Stimulated activated naive B cell treated with anti-CD40 and anti-IgM and Interleukin-4, amounts not matched to agents 10 μg/mL and 1 μg/mL and 100 μg/mL, for 72 hours (primary cell): ENCODE results near the gene TCHHL1.
"Not testable (repeated sequence)": the region's sequence is repeated elsewhere in the genome, so short reads cannot be mapped to it uniquely, and the experiment has no call there.

ENCODE experiments used
- ATAC-seq, 2 donors: fragments of 150-1000 bp; cut with Tn5 transposase; replicated peaks; 2 replicates each; pipeline ENCODE4 v1.10.0; 2021; ENCODE audit warnings: moderate library complexity in 1 of 2
- DNase-seq: peaks from one replicate; pipeline ENCODE4 v3.0.0; 2021
- H3K27ac Mint-ChIP-seq: one replicate; pipeline ENCODE4 v1.8.0; 2022; ENCODE audit warnings: mild to moderate bottlenecking, mixed read lengths
- H3K27me3 Mint-ChIP-seq, 2 donors: one replicate each; pipeline ENCODE4 v1.8.0; 2022; ENCODE audit warnings: mixed read lengths in 2 of 2
- H3K36me3 Mint-ChIP-seq, 2 donors: one replicate each; pipeline ENCODE4 v1.8.0; 2022; ENCODE audit warnings: mixed read lengths in 2 of 2, mild to moderate bottlenecking in 1 of 2
- H3K4me1 Mint-ChIP-seq, 2 donors: one replicate each; pipeline ENCODE4 v1.8.0; 2022; ENCODE audit warnings: mixed read lengths in 2 of 2, mild to moderate bottlenecking in 1 of 2
- H3K4me3 Mint-ChIP-seq, 2 donors: one replicate each; pipeline ENCODE4 v1.8.0; 2022; ENCODE audit warnings: mild to moderate bottlenecking in 2 of 2, mixed read lengths in 2 of 2, moderate library complexity in 1 of 2
- H3K9me3 Mint-ChIP-seq, 2 donors: one replicate each; pipeline ENCODE4 v1.8.0; 2022; ENCODE audit warnings: mixed read lengths in 2 of 2, mild to moderate bottlenecking in 1 of 2

Gene TCHHL1

GRCh38 chr1:152109231-152109997 is 20.6 kb upstream of the TCHHL1 start:
- ATAC-seq: no peak
- Mint-ChIP-seq H3K27me3 (peaks cover 0 to 8% of the 10 kb centered on the region in 2 donors), H3K9me3 (peaks cover 0 to 1% of the 10 kb centered on the region in 2 donors), H3K4me1 (peaks cover 0 to 10% of the 10 kb centered on the region in 2 donors), H3K4me3 (no peak overlapping the region), H3K36me3 (peaks cover 0 to 8% of the 10 kb centered on the region in 2 donors), H3K27ac (no peak overlapping the region)
- DNase-seq: no peak

- H3K27me3 Mint-ChIP-seq: peaks cover under 1 to 4% of the 10 kb centered on the region in 2 donors
- H3K4me1 Mint-ChIP-seq: peaks cover 0 to 10% of the 10 kb centered on the region in 2 donors
- H3K4me3 Mint-ChIP-seq: no peak overlapping the region
- no peak overlapping the region for H3K27ac Mint-ChIP-seq
- no peak for DNase-seq
- ATAC-seq: no peak
- peaks cover 0 to 1% of the 10 kb centered on the region in 2 donors for H3K9me3 Mint-ChIP-seq
- peaks cover 0 to 8% of the 10 kb centered on the region in 2 donors for H3K36me3 Mint-ChIP-seq
These were observed 20.0 kb upstream of the TCHHL1 start for GRCh38 chr1:152108882-152109222.

- Mint-ChIP-seq H3K4me3 (no peak overlapping the region), H3K9me3 (peaks cover 0 to 1% of the 10 kb centered on the region in 2 donors), H3K27me3 (peaks cover 5 to 7% of the 10 kb centered on the region in 2 donors), H3K27ac (no peak overlapping the region), H3K4me1 (peaks cover 0 to 10% of the 10 kb centered on the region in 2 donors), H3K36me3 (peaks cover 0 to 8% of the 10 kb centered on the region in 2 donors)
- DNase-seq: no peak
- ATAC-seq: no peak
These were observed 19.4 kb upstream of the TCHHL1 start for GRCh38 chr1:152107984-152108881.

GRCh38 chr1:152107031-152107983 is 18.4 kb upstream of the TCHHL1 start:
- no peak overlapping the region for H3K4me3 Mint-ChIP-seq
- peaks cover 0 to 10% of the 10 kb centered on the region in 2 donors for H3K4me1 Mint-ChIP-seq
- H3K9me3 Mint-ChIP-seq: peaks cover 0 to 1% of the 10 kb centered on the region in 2 donors
- no peak for ATAC-seq
- H3K36me3 Mint-ChIP-seq: peaks cover 0 to 8% of the 10 kb centered on the region in 2 donors
- no peak overlapping the region for H3K27ac Mint-ChIP-seq
- no peak for DNase-seq
- peaks cover 5 to 14% of the 10 kb centered on the region in 2 donors for H3K27me3 Mint-ChIP-seq

GRCh38 chr1:152104854-152105253 is 16.0 kb upstream of the TCHHL1 start:
- no peak overlapping the region for H3K27ac Mint-ChIP-seq
- peaks cover 0 to 8% of the 10 kb centered on the region in 2 donors for H3K36me3 Mint-ChIP-seq
- DNase-seq (no peak), ATAC-seq (no peak)
- peaks cover 0 to 10% of the 10 kb centered on the region in 2 donors for H3K4me1 Mint-ChIP-seq
- H3K9me3 Mint-ChIP-seq: peaks cover 0 to 1% of the 10 kb centered on the region in 2 donors
- H3K27me3 Mint-ChIP-seq: peaks cover 26 to 39% of the 10 kb centered on the region in 2 donors
- H3K4me3 Mint-ChIP-seq: no peak overlapping the region

- Mint-ChIP-seq H3K36me3 (no peaks in the 10 kb centered on the region), H3K9me3 (peaks cover 12 to 14% of the 10 kb centered on the region in 2 donors), H3K4me3 (no peak overlapping the region), H3K27ac (no peak overlapping the region), H3K4me1 (no peaks in the 10 kb centered on the region), H3K27me3 (peaks cover 29 to 56% of the 10 kb centered on the region in 2 donors)
- ATAC-seq: no peak
- DNase-seq: no peak
These were observed 8.1 kb upstream of the TCHHL1 start for GRCh38 chr1:152096931-152097330.

- Mint-ChIP-seq H3K4me3 (no peak overlapping the region), H3K9me3 (peaks cover 3 to 4% of the 10 kb centered on the region in 2 donors), H3K4me1 (no peaks in the 10 kb centered on the region), H3K36me3 (peaks cover 0 to 1% of the 10 kb centered on the region in 2 donors), H3K27ac (no peak overlapping the region), H3K27me3 (peaks cover 18 to 24% of the 10 kb centered on the region in 2 donors)
- ATAC-seq: no peak
- DNase-seq: no peak
These were observed 2.1 kb downstream of the TCHHL1 start for GRCh38 chr1:152086760-152087159.

GRCh38 chr1:152084853-152085252 is 4.0 kb downstream of the TCHHL1 start:
- no peak overlapping the region for H3K4me3 Mint-ChIP-seq
- H3K36me3 Mint-ChIP-seq: no peaks in the 10 kb centered on the region
- no peaks in the 10 kb centered on the region for H3K4me1 Mint-ChIP-seq
- no peak overlapping the region for H3K27ac Mint-ChIP-seq
- peaks cover 10 to 15% of the 10 kb centered on the region in 2 donors for H3K27me3 Mint-ChIP-seq
- ATAC-seq: no peak
- no peak for DNase-seq
- no peaks in the 10 kb centered on the region for H3K9me3 Mint-ChIP-seq

GRCh38 chr1:152081026-152081425 is 7.8 kb downstream of the TCHHL1 start:
- not testable (repeated sequence) for H3K27ac Mint-ChIP-seq, H3K4me3 Mint-ChIP-seq

GRCh38 chr1:152080494-152080893 is 8.4 kb downstream of the TCHHL1 start:
- H3K9me3 Mint-ChIP-seq, DNase-seq, H3K4me3 Mint-ChIP-seq, H3K36me3 Mint-ChIP-seq, H3K4me1 Mint-ChIP-seq, ATAC-seq, H3K27ac Mint-ChIP-seq: not testable (repeated sequence)
- peaks cover 16 to 18% of the 10 kb centered on the region in 2 donors for H3K27me3 Mint-ChIP-seq

More at GRCh38 chr1:152081026-152081425, 7.8 kb downstream of the TCHHL1 start:
- not testable (repeated sequence) for DNase-seq, ATAC-seq, H3K36me3 Mint-ChIP-seq, H3K9me3 Mint-ChIP-seq, H3K4me1 Mint-ChIP-seq
- H3K27me3 Mint-ChIP-seq: peaks cover 16 to 18% of the 10 kb centered on the region in 2 donors

- Mint-ChIP-seq H3K27me3 (peaks cover 18 to 26% of the 10 kb centered on the region in 2 donors), H3K36me3 (no peaks in the 10 kb centered on the region), H3K4me3 (no peak overlapping the region), H3K9me3 (no peaks in the 10 kb centered on the region), H3K27ac (no peak overlapping the region), H3K4me1 (no peaks in the 10 kb centered on the region)
- ATAC-seq (no peak), DNase-seq (no peak)
These were observed 9.9 kb downstream of the TCHHL1 start for GRCh38 chr1:152078831-152079441.

GRCh38 chr1:152072311-152072710 is 16.6 kb downstream of the TCHHL1 start:
- no peaks in the 10 kb centered on the region for H3K36me3 Mint-ChIP-seq
- H3K4me1 Mint-ChIP-seq: no peaks in the 10 kb centered on the region
- H3K27ac Mint-ChIP-seq: no peak overlapping the region
- ATAC-seq (no peak), DNase-seq (no peak)
- H3K27me3 Mint-ChIP-seq: peaks cover 30 to 50% of the 10 kb centered on the region in 2 donors
- no peak overlapping the region for H3K4me3 Mint-ChIP-seq
- no peaks in the 10 kb centered on the region for H3K9me3 Mint-ChIP-seq

- Mint-ChIP-seq H3K27me3 (peaks cover 33 to 53% of the 10 kb centered on the region in 2 donors), H3K4me1 (no peaks in the 10 kb centered on the region), H3K9me3 (no peaks in the 10 kb centered on the region), H3K27ac (no peak overlapping the region), H3K4me3 (no peak overlapping the region), H3K36me3 (no peaks in the 10 kb centered on the region)
- no peak for DNase-seq
- no peak for ATAC-seq
These were observed 17.7 kb downstream of the TCHHL1 start for GRCh38 chr1:152071123-152071522.
